ENCODE results near the gene FAM216B.

The FAM216B gene

DNA sequence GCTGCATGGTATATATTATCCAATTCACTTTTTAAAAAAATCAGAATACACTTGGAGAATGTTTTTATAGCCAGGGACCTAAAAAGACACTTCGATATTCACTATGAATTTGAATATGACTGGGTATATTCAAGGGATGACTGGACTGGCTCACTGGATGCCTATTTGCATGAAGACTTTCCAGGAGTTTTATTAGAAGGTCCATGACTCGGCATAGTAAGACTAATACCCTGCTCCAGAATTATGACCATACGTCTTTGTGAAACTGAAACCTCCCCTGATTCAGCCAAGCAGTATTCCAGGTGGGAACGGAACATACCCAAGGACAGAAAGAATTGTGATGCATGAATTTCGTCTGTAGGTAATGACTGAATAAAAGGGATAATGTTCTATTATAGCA, 3.9 kb upstream of the FAM216B start:
- H3K4me1 ChIP-seq (ENCODE audit: low read depth, poor library complexity, severe bottlenecking) = no peaks in the 10 kb centered on the region
- H3K9ac ChIP-seq = no peak overlapping the region
- no peak overlapping the region for H3K27ac ChIP-seq
- H3K36me3 ChIP-seq (ENCODE audit: insufficient read depth) = no peaks in the 10 kb centered on the region
- H2AFZ ChIP-seq (ENCODE audit: low read depth) = no peak overlapping the region
- TF ChIP-seq, protein P1, sequence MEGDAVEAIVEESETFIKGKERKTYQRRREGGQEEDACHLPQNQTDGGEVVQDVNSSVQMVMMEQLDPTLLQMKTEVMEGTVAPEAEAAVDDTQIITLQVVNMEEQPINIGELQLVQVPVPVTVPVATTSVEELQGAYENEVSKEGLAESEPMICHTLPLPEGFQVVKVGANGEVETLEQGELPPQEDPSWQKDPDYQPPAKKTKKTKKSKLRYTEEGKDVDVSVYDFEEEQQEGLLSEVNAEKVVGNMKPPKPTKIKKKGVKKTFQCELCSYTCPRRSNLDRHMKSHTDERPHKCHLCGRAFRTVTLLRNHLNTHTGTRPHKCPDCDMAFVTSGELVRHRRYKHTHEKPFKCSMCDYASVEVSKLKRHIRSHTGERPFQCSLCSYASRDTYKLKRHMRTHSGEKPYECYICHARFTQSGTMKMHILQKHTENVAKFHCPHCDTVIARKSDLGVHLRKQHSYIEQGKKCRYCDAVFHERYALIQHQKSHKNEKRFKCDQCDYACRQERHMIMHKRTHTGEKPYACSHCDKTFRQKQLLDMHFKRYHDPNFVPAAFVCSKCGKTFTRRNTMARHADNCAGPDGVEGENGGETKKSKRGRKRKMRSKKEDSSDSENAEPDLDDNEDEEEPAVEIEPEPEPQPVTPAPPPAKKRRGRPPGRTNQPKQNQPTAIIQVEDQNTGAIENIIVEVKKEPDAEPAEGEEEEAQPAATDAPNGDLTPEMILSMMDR (conservative IDR thresholded peaks at IDR 0.05; ENCODE audit: low read depth, low read length) = no peak
- no peaks in the 10 kb centered on the region for H4K20me1 ChIP-seq (ENCODE audit: insufficient read depth)
- no peaks in the 10 kb centered on the region for H3K27me3 ChIP-seq (ENCODE audit: insufficient read depth, low read depth)
- no peaks in the 10 kb centered on the region for H3K79me2 ChIP-seq (ENCODE audit: insufficient read depth, low read depth)
- no peak overlapping the region for H3K4me3 ChIP-seq (IDR thresholded peaks at IDR 0.05; ENCODE audit: insufficient read depth, low read depth, low read length)
- H3K4me2 ChIP-seq = no peak overlapping the region

DNA sequence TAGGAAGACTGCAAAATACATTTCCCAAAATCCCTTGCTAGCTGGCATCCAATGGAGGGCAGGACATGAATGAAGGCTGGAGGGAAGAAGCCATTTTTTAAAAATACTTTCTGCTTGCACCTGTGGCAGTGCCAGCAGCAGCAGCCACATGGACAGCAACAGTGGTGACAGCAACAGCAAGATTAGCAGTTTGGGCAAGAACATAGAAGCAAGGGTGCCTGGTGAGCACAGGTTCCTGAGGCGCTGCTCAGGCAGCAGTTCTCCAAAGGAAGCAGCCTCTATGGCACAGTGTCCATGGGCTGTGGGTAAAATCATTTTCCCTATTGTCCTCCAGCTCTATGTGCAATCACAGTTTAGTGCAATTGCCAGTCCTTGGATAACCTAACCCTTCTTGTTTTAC, 1.3 kb upstream of the FAM216B start:
- H2AFZ ChIP-seq (ENCODE audit: low read depth) = no peak overlapping the region
- no peaks in the 10 kb centered on the region for H3K4me1 ChIP-seq (ENCODE audit: low read depth, poor library complexity, severe bottlenecking)
- TF ChIP-seq, protein P1 (conservative IDR thresholded peaks at IDR 0.05; ENCODE audit: low read depth, low read length) = no peak
- H3K27ac ChIP-seq = no peak overlapping the region
- H3K79me2 ChIP-seq (ENCODE audit: insufficient read depth, low read depth) = no peaks in the 10 kb centered on the region
- H3K4me3 ChIP-seq (IDR thresholded peaks at IDR 0.05; ENCODE audit: insufficient read depth, low read depth, low read length) = no peak overlapping the region
- H4K20me1 ChIP-seq (ENCODE audit: insufficient read depth) = no peaks in the 10 kb centered on the region
- no peak overlapping the region for H3K4me2 ChIP-seq
- H3K27me3 ChIP-seq (ENCODE audit: insufficient read depth, low read depth) = no peaks in the 10 kb centered on the region
- no peaks in the 10 kb centered on the region for H3K36me3 ChIP-seq (ENCODE audit: insufficient read depth)
- H3K9ac ChIP-seq = no peak overlapping the region

DNA sequence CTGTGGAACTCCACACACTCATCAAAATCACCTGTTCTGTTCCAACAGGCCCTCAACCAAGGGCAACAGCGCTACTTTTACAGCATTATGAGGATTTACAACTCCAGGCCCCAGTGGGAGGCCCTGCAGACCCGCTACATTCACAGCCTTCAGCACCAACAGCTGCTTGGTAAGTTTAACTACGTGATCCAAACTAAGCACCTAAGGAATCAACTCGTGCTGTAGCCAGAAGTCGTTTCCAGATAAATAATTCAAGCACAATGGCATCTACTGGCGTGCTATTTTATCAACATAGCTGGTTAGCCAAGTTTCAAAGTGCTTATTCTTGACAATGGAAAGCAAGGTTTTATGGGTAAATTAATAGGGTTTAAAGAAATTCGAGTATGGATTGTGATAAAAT, 5.3 kb downstream of the FAM216B start:
- Histone ChIP-seq H3K4me3 (IDR thresholded peaks at IDR 0.05; ENCODE audit: insufficient read depth, low read depth, low read length) (no peak overlapping the region), H3K4me2 (no peak overlapping the region), H4K20me1 (ENCODE audit: insufficient read depth) (no peaks in the 10 kb centered on the region), H3K79me2 (ENCODE audit: insufficient read depth, low read depth) (no peaks in the 10 kb centered on the region), H3K27me3 (ENCODE audit: insufficient read depth, low read depth) (no peaks in the 10 kb centered on the region), H3K4me1 (ENCODE audit: low read depth, poor library complexity, severe bottlenecking) (no peaks in the 10 kb centered on the region), H3K9ac (no peak overlapping the region), H3K36me3 (ENCODE audit: insufficient read depth) (no peaks in the 10 kb centered on the region), H3K27ac (no peak overlapping the region), H2AFZ (ENCODE audit: low read depth) (no peak overlapping the region)
- TF ChIP-seq, protein P1 (conservative IDR thresholded peaks at IDR 0.05; ENCODE audit: low read depth, low read length) = no peak

DNA sequence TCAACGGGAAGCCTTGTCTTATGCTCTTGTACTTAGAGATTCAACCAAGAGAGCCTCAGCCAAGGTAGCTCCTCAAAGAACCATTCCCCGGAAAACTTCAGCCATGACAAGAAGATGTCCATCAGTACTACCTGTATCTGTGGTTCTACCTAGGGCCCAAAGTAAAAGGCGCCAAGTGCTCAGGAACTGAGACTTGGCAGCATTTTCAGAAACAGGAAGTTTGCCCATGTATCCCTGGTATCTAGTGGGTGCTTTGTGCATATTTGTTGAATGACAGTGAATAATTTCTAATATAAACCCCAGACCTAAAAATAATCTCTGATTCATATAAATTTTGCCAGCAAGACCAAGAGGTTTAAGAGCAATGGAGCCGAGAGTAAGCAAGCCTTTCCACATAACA, 7.2 kb downstream of the FAM216B start:
- Histone ChIP-seq H3K4me2 (no peak overlapping the region), H3K36me3 (ENCODE audit: insufficient read depth) (no peaks in the 10 kb centered on the region), H3K27me3 (ENCODE audit: insufficient read depth, low read depth) (no peaks in the 10 kb centered on the region), H4K20me1 (ENCODE audit: insufficient read depth) (no peaks in the 10 kb centered on the region), H2AFZ (ENCODE audit: low read depth) (no peak overlapping the region), H3K4me1 (ENCODE audit: low read depth, poor library complexity, severe bottlenecking) (no peaks in the 10 kb centered on the region), H3K27ac (no peak overlapping the region), H3K9ac (no peak overlapping the region), H3K79me2 (ENCODE audit: insufficient read depth, low read depth) (no peaks in the 10 kb centered on the region), H3K4me3 (IDR thresholded peaks at IDR 0.05; ENCODE audit: insufficient read depth, low read depth, low read length) (no peak overlapping the region)
- TF ChIP-seq, protein P1 (conservative IDR thresholded peaks at IDR 0.05; ENCODE audit: low read depth, low read length) = no peak

DNA sequence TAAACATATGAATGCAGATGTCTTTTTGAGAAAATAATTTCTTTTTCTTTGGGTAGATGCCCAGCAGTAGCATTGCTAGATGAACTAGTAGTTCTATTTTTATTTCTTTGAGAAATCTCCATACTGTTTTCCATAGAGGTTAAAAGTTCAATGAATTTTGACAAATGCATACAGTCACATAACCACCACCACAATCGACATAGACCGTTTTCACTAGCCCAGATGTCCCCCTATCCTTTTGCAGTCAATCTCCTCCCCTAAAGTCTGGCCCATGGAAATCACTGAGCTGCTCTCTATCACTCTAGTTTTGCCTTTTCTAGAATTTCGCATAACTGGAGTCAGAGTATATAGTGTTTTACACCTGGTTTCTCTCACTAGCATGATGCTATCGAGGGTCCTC, 10.8 kb downstream of the FAM216B start:
- no peak overlapping the region for H3K9ac ChIP-seq
- no peaks in the 10 kb centered on the region for H3K4me1 ChIP-seq (ENCODE audit: low read depth, poor library complexity, severe bottlenecking)
- TF ChIP-seq, protein P1 (conservative IDR thresholded peaks at IDR 0.05; ENCODE audit: low read depth, low read length) = no peak
- no peaks in the 10 kb centered on the region for H3K27me3 ChIP-seq (ENCODE audit: insufficient read depth, low read depth)
- no peak overlapping the region for H3K27ac ChIP-seq
- H3K4me3 ChIP-seq (IDR thresholded peaks at IDR 0.05; ENCODE audit: insufficient read depth, low read depth, low read length) = no peak overlapping the region
- no peaks in the 10 kb centered on the region for H4K20me1 ChIP-seq (ENCODE audit: insufficient read depth)
- no peak overlapping the region for H3K4me2 ChIP-seq
- no peaks in the 10 kb centered on the region for H3K36me3 ChIP-seq (ENCODE audit: insufficient read depth)
- no peaks in the 10 kb centered on the region for H3K79me2 ChIP-seq (ENCODE audit: insufficient read depth, low read depth)
- no peak overlapping the region for H2AFZ ChIP-seq (ENCODE audit: low read depth)

Data from KMS-11 (cell line).